GM19372 (cell line): ENCODE data around the gene PPP1R13L.

ENCODE experiments used
- ATAC-seq: cut with Tn5 transposase; IDR thresholded peaks from one replicate; pipeline ENCODE4 v1.9.1; 2021; ENCODE audit warnings: mild to moderate bottlenecking, low read depth, moderate library complexity; ENCODE audit not compliant: unreplicated experiment

PPP1R13L gene

GRCh38 chr19:45404557-45405434 lies at the start of gene PPP1R13L:
Gene PPP1R13L (minus strand): TSS chr19:45405069. CDS start chr19:45398318, 6,751 bp downstream.
- ATAC-seq: no peak

- ATAC-seq: no peak
Measured at GRCh38 chr19:45451850-45452387, 47.0 kb upstream of the PPP1R13L start.

GRCh38 chr19:45451131-45451849 lies 46.4 kb upstream of the PPP1R13L start:
- no peak for ATAC-seq

GRCh38 chr19:45450012-45450333 lies 45.1 kb upstream of the PPP1R13L start:
- no peak for ATAC-seq

GRCh38 chr19:45448887-45449299 lies 44.0 kb upstream of the PPP1R13L start:
- no peak for ATAC-seq

- no peak for ATAC-seq
Measured at GRCh38 chr19:45448425-45448756, 43.5 kb upstream of the PPP1R13L start.

GRCh38 chr19:45446944-45447343 lies 42.1 kb upstream of the PPP1R13L start:
- ATAC-seq: no peak

GRCh38 chr19:45446295-45446694 lies 41.4 kb upstream of the PPP1R13L start:
- no peak for ATAC-seq

- ATAC-seq: no peak
Measured at GRCh38 chr19:45445139-45445538, 40.3 kb upstream of the PPP1R13L start.

- no peak for ATAC-seq
Measured at GRCh38 chr19:45444318-45445041, 39.6 kb upstream of the PPP1R13L start.

- no peak for ATAC-seq
Measured at GRCh38 chr19:45443462-45444317, 38.8 kb upstream of the PPP1R13L start.

- ATAC-seq: no peak
Measured at GRCh38 chr19:45442778-45443461, 38.1 kb upstream of the PPP1R13L start.

- no peak for ATAC-seq
Measured at GRCh38 chr19:45442408-45442777, 37.5 kb upstream of the PPP1R13L start.

GRCh38 chr19:45440873-45441654 lies 36.2 kb upstream of the PPP1R13L start:
- no peak for ATAC-seq

- ATAC-seq: no peak
Measured at GRCh38 chr19:45440259-45440638, 35.4 kb upstream of the PPP1R13L start.

GRCh38 chr19:45439569-45440258 lies 34.8 kb upstream of the PPP1R13L start:
- ATAC-seq: peak; percentile 57

GRCh38 chr19:45439190-45439568 lies 34.3 kb upstream of the PPP1R13L start:
- no peak for ATAC-seq

GRCh38 chr19:45437328-45437727 lies 32.5 kb upstream of the PPP1R13L start:
- no peak for ATAC-seq
